GM19372 (cell line): ENCODE results near the gene SHISA6.

ENCODE experiments used
- ATAC-seq: cut with Tn5 transposase; IDR thresholded peaks from one replicate; pipeline ENCODE4 v1.9.1; 2021; ENCODE audit warnings: mild to moderate bottlenecking, low read depth, moderate library complexity; ENCODE audit not compliant: unreplicated experiment

The SHISA6 gene

DNA sequence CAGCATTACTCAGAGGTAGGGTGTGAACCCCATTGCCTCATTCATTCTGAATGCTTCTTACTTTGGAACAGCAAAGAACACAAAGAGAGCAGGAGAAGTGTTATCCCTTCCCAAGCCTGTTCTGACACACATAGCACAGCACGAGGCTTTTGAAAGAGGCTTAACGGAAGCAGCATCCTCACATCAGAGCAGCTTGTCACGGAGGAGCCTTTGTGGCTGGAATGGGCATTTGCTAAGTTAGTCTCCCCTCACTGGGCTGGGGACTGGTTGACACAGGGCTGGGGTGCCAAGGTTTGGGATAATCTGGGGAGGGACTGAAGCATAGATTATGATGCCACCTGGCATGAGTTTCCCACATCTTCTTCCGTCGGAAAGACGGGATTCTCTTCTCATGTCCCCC is 189.7 kb downstream of the SHISA6 start:
- ATAC-seq: no peak

- ATAC-seq: no peak
These were observed 197.7 kb downstream of the SHISA6 start for GRCh38 chr17:11438673-11439072.

DNA sequence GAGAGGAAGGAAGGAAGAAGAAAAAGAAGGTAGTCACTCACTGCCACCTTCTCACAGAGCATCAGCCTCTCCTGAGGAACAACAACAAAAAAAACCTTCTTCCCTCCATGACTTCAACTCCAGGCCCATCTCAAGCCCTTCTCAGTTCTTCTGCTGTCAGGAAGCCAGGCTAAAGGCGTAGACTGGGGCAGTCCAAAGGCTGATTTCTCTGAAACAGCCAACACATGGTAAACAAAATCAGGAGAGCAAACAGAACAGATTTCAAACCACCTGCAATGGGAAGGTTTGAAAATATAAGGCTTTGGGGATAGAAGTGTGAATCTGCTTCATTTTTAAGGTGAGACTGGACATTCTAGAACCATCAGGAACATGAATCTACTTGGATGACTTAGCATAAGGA is 200.0 kb downstream of the SHISA6 start:
- ATAC-seq: no peak

DNA sequence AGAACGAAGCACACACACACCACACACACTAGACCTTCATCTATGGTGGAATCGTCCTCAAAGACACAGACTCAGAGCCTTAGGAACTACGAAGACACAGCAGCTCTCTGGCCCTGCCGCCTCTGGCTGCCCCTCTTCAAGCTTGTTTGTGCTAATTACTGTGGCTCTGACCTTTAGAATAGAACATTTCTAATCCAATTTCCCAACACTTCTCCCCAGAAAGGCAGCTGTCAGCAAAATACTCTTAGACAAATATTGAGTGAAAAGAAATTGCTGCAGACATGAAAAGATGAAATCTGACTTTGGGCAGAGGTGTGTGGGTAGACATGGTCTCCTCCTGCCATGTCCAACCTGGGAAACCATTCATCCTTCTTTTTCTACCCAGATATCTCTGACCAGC is 205.3 kb downstream of the SHISA6 start:
- ATAC-seq: no peak

- no peak for ATAC-seq
These were observed 213.1 kb downstream of the SHISA6 start for GRCh38 chr17:11454096-11454495.

DNA sequence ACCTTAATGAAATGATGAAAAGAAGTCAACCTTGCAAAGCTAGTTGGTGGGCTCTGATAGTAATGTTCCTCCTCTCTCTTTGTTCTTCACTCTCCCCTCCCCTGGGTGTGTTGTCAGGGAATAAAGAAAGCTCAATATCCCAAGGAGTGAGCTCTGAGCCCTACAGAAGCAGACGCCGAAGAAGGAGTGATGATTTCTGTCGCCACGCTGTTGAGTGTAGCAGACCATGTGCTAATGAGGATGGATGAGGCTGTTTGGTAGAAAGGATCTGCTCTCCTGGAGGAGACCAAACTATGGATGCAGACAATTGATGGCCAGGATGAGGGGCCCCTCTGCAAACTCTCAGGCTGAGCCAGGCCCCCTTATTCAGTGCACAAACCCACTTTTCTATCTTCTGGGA is 217.3 kb downstream of the SHISA6 start:
- no peak for ATAC-seq

DNA sequence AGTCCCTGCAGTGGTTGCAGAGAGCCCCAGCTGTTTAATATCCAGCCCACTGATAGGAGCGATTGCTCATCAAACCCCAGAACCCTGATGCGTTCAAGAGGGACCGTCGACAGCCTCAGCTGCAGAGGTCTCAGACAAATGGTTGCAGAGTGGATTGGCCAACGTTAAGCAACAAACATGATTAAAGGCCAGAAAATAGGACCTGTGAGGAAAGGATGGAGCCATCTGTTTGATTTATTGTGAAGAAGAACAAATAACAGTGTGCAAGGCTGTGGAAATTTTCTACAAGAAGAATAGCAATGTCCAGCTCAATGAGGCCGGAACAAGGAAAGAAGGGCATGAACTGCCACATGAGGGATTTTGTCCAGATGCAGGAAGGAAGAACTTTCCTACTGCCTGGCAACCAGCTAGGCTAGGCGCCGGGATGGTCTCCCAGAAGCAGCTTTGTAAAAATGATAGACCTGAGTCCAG is 218.9 kb downstream of the SHISA6 start:
- ATAC-seq: no peak

DNA sequence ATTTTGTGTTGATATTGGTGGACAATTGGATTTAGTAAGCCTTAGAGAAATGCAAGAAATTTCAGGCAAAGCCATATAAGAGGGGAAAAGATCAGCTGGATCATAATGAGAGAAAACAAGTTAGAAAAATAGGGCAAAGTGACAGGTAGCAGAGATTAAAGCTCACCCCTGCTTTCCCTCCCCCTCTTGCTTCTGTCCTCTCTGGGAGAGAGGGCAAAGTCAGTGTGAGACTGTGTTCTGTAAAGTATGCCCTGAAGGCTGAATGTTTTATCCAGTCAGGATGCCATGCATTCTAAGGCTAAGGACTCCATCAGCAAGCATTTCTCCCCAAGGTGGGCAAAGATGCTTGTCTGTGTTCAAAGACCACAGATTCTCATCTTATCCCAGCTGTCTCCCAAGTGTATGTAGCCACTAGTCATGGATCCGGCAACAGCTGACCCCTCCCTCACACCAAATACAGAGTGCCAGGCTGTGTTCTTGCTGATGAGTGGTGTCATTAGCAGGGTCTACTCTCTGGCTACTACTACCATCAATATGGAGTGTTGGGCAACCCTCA is 221.1 kb downstream of the SHISA6 start:
- no peak for ATAC-seq

DNA sequence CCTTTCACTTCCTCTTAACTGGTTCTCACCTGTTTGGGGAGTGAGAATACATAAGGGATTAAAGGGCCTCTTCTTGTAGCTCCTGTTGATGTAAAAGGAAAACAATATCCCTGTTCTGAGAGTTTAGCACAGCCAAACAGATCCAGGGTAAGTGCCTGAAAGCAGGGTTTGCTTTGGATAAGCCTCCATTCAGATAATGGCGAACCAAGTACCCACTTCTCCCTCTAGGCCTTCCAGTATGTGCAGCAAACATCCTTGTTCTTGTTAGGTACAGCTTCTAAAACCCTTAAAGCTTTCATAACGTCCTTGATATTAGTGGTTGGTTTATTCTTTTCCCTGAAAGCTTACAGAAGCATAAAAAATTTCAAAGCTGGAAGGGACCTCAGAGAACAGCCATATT is 226.6 kb downstream of the SHISA6 start:
- ATAC-seq: no peak

GRCh38 chr17:11485336-11486100 is 244.5 kb downstream of the SHISA6 start:
- ATAC-seq: no peak

- ATAC-seq: no peak
These were observed 245.3 kb downstream of the SHISA6 start for GRCh38 chr17:11486101-11486867.

- ATAC-seq: no peak
These were observed 245.9 kb downstream of the SHISA6 start for GRCh38 chr17:11486868-11487310.

DNA sequence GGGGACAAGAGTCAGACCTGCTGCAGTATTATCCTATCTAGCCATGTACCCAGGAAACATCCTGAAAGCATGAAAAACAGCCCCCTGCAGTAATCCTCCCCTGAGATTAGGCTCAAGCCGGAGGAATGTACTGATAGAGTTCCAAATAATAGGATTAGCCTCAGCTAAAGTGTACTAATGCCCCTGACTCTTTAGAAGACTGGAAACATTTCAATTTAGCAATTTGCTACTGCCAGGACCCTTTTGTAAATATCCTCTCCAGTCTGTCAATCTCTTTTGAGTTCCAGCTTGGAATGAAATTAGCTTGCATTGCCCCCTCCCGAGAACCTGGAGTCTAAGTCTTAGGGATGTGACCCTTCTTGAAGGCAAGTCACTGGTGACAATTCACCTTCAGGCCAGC is 246.5 kb downstream of the SHISA6 start:
- ATAC-seq: no peak

- ATAC-seq: no peak
These were observed 247.4 kb downstream of the SHISA6 start for GRCh38 chr17:11488407-11488806.

- no peak for ATAC-seq
These were observed 249.2 kb downstream of the SHISA6 start for GRCh38 chr17:11490171-11490755.

GRCh38 chr17:11492511-11492910 is 251.5 kb downstream of the SHISA6 start:
- ATAC-seq: no peak

GRCh38 chr17:11493936-11494335 is 252.9 kb downstream of the SHISA6 start:
- ATAC-seq: no peak

- ATAC-seq: no peak
These were observed 254.6 kb downstream of the SHISA6 start for GRCh38 chr17:11495613-11496012.

DNA sequence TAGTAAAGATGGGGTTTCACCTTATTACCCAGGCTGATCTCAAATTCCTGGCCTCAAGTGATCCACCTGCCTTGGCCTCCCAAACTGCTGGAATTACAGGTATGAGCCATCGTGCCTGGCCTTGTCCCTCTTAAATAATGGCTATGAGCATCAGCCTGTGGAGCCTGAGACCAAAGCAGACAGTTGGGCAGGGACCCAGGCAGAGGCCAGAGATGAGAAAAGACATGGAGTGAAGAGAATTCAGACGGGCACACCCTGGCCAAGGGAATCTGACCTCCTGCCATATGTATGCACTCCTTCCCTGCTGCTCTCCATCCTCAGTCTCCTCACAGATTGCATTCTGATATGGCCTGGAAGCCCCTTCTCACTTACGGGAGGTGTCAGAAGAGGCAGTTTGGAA is 258.9 kb downstream of the SHISA6 start:
- no peak for ATAC-seq

- ATAC-seq: no peak
These were observed 262.5 kb downstream of the SHISA6 start for GRCh38 chr17:11503308-11504035.
